NCI-H82 treated with DMSO at 0.1 percent for 48 hours (cell line): ENCODE data around the gene CENPL.
"Not testable (repeated sequence)": the region's sequence is repeated elsewhere in the genome, so short reads cannot be mapped to it uniquely, and the experiment has no call there.

Experiments
- DNase-seq: peaks from one replicate; lab custom pipeline; 2025; ENCODE audit not compliant: unreplicated experiment; lab: John Stamatoyannopoulos, UW

Gene CENPL

DNA sequence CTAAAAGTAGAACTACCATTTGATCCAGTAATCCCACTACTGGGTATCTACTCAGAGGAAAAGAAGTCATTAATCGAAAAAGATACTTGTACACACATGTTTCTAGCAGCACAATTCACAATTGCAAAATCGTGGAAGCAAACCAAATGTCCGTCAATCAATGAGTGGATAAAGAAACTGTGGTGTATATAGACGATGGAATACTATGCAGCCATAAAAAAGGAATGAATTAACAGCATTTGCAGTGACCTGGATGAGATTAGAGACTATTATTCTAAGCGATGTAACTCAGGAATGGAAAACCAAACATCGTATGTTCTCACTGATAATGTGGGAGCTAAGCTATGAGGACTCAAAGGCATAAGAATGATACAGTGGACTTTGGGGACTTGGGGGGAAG lies 60.4 kb downstream of the CENPL start:
- DNase-seq = not testable (repeated sequence)

DNA sequence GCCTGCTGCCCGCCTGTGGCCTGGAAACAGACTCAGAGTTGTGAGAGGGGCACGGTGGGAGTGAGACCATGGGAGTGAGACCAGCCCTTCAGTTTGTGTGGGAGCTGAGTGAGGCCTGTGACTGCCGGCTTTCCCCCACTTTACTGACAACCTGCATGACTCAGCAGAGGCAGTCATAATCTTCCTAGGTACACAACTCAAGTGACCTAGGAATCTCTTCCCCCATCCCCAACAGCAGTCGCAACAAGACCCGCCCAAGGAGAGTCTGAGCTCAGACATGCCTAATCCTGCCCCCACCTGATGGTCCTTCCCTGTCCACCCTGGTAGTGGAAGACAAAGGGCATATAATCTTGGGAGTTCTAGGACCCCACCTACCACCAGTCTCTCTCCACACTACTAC lies 65.7 kb downstream of the CENPL start:
- no peak for DNase-seq

DNA sequence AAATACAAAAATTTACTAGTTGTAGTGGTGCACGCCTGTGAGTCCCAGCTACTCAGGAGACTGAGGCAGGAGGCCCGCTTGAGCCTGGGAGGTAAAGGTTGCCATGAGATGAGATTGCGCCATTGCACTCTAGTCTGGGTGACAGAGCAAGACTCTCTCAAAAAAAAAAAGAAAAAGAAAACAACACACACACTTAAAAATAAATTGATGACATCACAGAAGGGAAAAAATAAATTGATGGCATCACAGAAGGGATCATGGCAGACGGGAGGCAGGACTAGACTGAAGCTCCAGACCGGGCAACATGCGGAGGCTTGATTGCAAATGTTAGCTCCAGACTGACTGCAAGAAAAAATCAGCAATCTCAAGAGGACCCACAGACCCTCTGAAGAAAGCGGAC lies 66.6 kb downstream of the CENPL start:
- DNase-seq = no peak

DNA sequence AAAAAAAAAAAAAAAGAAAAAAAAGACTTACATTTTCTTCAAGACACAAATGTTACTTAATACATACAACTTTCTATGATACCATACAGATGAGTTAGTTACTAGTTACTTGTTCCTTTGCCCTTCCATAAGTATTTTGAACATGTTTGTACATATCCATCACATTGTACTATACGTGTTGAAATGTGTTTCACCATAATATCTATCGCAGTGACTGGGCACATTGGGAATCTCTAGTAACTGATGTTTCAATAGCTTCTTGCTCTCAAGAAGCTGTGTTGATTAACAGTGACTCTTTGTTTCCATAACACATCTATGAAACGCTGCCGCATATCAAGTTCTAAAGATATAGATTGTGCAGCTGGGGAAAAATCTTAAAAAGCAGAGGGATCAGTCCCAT lies 67.0 kb downstream of the CENPL start:
- no peak for DNase-seq

DNA sequence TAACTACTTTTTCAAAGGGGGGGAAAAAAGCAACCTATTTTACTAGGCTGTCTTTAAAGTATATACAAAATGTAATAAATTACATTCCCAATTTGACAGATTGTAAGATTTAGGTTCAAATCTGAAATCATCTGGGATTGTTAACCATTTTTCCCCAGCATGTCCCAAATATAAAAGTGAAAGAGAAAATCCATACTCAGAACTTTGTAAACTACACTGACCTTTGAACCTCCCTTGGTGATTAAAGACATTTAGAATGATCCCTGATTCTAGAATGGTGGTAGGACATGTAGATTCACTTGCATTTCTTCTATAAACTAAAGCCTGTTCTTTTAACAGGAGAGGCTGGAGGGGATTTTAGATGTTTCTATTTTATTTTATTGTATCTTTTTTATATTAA lies 70.9 kb downstream of the CENPL start:
- DNase-seq = no peak
